Measurements from ENCODE around the gene MAP3K12.

DNA sequence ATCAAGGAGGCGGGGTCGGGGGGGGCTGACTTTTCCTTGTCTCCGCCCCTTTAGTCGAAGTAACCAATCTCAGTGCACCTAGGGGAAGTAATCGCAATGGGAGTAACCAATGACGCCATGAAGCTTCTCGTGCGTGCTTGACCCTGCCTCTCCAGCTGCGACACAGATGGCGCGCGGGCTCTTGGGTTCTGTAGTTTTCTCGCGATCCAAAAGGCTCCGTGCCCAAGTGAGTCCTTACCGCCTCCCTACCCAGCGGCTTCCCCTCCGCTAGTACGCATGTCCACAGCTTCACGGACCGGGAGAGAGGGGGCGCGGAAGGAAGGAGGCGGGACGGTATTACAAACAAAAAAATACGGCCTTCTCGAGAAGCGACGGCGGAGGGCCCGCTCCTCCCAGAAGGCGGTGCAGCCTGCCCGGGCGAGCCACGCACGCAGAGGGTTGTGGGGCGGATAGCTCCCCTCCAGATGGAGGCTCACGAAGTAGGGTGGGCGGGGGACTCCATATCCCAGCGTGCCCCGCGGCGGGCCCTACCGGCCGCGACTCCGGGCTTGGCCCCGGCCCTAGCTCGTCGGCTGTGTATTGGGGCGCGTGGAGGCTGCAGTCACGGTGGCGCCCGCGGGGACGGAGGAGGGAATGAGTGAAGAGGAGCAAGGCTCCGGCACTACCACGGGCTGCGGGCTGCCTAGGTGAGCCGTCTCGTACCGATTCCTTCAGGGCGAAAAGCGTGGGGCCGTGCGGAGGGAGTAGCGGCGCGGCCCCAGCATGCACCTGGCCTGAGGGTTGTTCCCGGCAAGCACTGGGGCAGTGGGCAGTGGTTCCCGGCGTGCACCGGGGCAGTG lies 1.7 kb upstream of the MAP3K12 start, which contains the start of gene TARBP2:
- TF ChIP-seq, protein P1, sequence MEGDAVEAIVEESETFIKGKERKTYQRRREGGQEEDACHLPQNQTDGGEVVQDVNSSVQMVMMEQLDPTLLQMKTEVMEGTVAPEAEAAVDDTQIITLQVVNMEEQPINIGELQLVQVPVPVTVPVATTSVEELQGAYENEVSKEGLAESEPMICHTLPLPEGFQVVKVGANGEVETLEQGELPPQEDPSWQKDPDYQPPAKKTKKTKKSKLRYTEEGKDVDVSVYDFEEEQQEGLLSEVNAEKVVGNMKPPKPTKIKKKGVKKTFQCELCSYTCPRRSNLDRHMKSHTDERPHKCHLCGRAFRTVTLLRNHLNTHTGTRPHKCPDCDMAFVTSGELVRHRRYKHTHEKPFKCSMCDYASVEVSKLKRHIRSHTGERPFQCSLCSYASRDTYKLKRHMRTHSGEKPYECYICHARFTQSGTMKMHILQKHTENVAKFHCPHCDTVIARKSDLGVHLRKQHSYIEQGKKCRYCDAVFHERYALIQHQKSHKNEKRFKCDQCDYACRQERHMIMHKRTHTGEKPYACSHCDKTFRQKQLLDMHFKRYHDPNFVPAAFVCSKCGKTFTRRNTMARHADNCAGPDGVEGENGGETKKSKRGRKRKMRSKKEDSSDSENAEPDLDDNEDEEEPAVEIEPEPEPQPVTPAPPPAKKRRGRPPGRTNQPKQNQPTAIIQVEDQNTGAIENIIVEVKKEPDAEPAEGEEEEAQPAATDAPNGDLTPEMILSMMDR (IDR thresholded peaks at IDR 0.05; ENCODE audit: poor library complexity, severe bottlenecking) = no peak
- TF ChIP-seq TAF1 (IDR thresholded peaks at IDR 0.05; ENCODE audit: low read depth) = peak; percentile 55
- TF ChIP-seq SMC3 (conservative IDR thresholded peaks at IDR 0.05; ENCODE audit: poor library complexity) = peak; percentile 40
- no peak for TF ChIP-seq EP300 (conservative IDR thresholded peaks at IDR 0.05; ENCODE audit: poor library complexity, severe bottlenecking)
- peak; percentile 83 for TF ChIP-seq POLR2AphosphoS5 (IDR thresholded peaks at IDR 0.05)
- no peak for TF ChIP-seq EZH2 (IDR thresholded peaks at IDR 0.05; ENCODE audit: borderline replicate concordance, insufficient read depth, low read length, poor library complexity, severe bottlenecking)
- peak; percentile 93 for TF ChIP-seq MXI1 (conservative IDR thresholded peaks at IDR 0.05; ENCODE audit: poor library complexity, severe bottlenecking)
- TF ChIP-seq, protein P2, sequence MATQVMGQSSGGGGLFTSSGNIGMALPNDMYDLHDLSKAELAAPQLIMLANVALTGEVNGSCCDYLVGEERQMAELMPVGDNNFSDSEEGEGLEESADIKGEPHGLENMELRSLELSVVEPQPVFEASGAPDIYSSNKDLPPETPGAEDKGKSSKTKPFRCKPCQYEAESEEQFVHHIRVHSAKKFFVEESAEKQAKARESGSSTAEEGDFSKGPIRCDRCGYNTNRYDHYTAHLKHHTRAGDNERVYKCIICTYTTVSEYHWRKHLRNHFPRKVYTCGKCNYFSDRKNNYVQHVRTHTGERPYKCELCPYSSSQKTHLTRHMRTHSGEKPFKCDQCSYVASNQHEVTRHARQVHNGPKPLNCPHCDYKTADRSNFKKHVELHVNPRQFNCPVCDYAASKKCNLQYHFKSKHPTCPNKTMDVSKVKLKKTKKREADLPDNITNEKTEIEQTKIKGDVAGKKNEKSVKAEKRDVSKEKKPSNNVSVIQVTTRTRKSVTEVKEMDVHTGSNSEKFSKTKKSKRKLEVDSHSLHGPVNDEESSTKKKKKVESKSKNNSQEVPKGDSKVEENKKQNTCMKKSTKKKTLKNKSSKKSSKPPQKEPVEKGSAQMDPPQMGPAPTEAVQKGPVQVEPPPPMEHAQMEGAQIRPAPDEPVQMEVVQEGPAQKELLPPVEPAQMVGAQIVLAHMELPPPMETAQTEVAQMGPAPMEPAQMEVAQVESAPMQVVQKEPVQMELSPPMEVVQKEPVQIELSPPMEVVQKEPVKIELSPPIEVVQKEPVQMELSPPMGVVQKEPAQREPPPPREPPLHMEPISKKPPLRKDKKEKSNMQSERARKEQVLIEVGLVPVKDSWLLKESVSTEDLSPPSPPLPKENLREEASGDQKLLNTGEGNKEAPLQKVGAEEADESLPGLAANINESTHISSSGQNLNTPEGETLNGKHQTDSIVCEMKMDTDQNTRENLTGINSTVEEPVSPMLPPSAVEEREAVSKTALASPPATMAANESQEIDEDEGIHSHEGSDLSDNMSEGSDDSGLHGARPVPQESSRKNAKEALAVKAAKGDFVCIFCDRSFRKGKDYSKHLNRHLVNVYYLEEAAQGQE (IDR thresholded peaks at IDR 0.05; ENCODE audit: borderline replicate concordance) = peak; percentile 87

Data from neural cell (in vitro differentiated cells).